Hepatic stellate cell (primary cell): ENCODE results near the gene ZSCAN30.
"Not testable (repeated sequence)": the region's sequence is repeated elsewhere in the genome, so short reads cannot be mapped to it uniquely, and the experiment has no call there.

Source experiments
- DNase-seq: peaks from one replicate; pipeline ENCODE4 v3.0.0; 2011; ENCODE audit warnings: low spot score

The ZSCAN30 gene

DNA sequence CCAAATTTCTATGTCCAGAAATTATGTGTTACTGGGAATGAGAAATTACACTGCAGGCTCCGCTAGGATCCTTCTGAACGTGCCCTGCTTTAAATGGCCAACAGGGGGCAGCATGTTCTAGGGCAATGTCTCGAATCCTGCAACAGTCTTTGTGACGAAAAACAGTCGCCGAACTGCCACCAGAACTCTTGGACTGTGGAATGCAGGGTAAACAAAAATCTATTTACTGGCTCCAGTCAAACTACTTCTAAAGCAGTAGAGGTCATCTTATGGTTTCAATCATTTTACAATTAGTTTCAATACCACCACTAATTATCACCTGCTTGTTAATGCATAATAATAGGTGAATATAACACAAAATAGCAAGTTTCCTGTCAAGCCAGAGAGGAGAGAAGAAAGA lies 59.0 kb downstream of the ZSCAN30 start:
- DNase-seq = peak; percentile 59

GRCh38 chr18:35227254-35227653 lies 62.8 kb downstream of the ZSCAN30 start:
- no peak for DNase-seq

- no peak for DNase-seq
These were observed 66.2 kb downstream of the ZSCAN30 start for GRCh38 chr18:35223797-35224196.

DNA sequence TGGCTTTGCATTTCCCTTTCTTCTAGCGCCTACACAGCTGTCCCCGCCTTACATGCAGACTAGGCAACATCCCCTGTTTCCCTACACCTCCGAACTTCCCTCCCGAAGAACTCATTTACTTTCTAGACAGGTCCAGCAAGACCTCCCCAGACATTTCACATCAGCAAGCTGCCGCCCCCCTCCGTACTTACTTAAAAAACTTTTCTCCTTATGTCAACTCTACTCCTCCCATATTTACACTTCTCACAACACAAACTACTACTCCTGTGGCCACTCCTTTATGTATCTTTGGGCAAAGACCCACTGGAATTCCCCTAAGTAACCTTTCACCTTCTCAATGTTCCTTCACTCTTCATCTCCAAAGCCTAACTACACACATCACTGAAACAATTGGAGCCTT lies 69.6 kb downstream of the ZSCAN30 start:
- no peak for DNase-seq

- DNase-seq = not testable (repeated sequence)
These were observed 70.7 kb downstream of the ZSCAN30 start for GRCh38 chr18:35219331-35219730.

GRCh38 chr18:35216611-35217010 lies 73.4 kb downstream of the ZSCAN30 start:
- DNase-seq = not testable (repeated sequence)

DNA sequence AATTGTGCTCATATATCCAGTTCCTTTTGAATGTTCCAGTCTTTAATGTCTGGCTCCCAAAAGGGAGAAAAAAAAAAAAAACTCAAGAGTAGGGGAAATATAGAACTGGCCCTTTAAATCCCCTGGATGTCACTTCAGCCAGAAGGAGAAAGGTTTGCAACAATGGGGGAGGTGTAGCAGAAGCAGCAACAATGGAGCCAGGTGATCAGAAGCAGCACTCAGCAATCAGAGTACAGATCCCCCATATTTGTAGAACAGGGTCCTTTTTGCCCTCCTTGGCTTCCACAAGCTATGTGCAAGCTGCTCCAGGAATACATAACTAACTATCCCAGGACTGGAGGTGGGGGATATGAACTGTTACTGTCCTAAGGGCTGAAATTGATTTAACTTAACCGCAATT lies 75.0 kb downstream of the ZSCAN30 start:
- DNase-seq = no peak

DNA sequence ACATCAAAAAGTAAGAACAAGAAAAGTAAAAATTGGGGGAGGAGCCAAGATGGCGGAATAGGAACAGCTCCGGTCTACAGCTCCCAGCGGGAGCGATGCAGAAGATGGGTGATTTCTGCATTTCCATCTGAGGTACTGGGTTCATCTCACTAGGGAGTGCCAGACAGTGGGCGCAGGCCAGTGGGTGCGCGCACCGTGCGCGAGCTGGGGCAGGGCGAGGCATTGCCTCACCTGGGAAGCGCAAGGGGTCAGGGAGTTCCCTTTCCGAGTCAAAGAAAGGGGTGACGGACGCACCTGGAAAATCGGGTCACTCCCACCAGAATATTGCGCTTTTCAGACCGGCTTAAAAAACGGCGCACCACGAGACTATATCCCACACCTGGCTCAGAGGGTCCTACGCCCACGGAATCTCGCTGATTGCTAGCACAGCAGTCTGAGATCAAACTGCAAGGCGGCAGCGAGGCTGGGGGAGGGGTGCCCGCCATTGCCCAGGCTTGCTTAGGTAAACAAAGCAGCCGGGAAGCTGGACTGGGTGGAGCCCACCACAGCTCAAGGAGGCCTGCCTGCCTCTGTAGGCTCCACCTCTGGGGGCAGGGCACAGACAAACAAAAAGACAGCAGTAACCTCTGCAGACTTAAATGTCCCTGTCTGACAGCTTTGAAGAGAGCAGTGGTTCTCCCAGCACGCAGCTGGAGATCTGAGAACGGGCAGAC lies 84.1 kb downstream of the ZSCAN30 start:
- DNase-seq = not testable (repeated sequence)

DNA sequence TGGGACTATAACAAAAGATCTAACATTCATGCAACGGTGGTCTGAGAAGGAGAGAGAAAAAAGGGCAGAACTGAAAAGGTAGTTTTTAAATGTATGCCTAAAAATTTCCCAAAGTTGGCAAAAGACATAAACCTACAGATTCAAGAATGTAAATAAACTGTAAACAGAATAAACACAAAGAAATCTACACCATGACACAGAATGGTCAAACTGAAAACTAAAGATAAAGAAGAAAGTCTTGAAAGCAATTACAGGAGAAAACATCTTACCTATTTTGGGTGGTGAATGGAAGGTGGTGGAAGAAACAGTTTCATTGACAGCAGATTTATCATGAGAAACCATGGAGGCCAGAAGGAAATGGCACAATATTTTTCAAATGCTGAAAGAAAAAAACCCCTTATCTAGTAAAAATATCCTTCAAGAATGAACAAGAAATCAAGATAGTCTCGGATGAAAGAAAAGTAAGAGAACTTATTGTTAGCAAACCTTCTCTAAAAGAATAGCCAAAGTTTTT lies 84.8 kb downstream of the ZSCAN30 start:
- no peak for DNase-seq

DNA sequence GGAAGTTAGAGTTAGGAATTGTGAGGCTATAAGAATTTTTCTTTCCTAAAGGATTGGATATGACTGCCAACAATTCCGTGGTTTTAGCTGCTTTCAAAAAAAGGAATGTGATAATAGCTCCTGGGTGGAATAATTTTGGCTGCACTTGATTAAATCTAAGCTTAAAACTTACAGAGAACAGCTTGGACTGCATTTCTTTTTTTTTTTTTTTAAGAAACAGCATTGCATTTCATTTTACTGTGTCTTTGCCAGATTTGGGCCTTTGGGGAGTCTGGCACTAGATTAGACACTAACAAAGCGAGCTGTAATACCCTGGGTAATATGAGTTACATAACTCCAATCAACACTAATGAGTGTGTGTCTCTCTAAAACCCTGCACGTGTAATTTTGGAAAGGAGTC lies 87.0 kb downstream of the ZSCAN30 start:
- no peak for DNase-seq

DNA sequence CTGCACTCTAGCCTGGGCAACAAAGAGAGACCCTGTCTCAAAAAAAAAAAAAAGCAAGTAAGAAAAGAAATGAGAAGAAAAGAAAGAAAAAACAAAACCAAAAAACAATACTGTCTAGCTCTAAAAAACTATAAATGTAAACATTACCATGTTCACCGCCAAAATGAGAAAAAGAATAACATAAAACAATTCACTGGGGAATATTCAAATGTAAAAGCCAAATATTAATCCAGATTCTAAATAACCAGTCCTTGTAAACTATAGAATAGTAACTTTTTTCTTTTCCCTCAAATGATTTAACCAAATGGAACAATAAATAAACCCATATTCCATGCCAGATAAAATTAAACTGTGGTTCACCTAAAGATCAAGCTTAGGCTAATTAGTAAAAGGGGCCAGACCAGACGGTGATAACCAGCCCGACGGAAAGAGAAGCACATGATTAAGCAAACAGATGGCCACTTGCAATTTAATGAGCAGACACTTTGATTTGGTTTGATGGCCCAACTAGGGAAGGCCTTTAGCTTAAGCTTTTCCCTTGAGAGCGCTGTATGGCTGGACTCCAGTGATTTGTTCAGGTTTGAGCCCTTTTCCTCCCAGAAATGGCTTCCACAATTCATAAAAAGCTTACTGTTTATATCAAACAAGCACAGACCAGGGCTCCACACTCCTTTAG lies 88.6 kb downstream of the ZSCAN30 start:
- no peak for DNase-seq
